HG02610 (cell line): ENCODE measurements around the gene NKIRAS1.
"Not testable (repeated sequence)": the region's sequence is repeated elsewhere in the genome, so short reads cannot be mapped to it uniquely, and the experiment has no call there.

Experiments used
- ATAC-seq: cut with Tn5 transposase; IDR thresholded peaks from one replicate; pipeline ENCODE4 v1.9.1; 2021; ENCODE audit warnings: mild to moderate bottlenecking, moderate library complexity; ENCODE audit not compliant: unreplicated experiment

Gene NKIRAS1

GRCh38 chr3:23911397-23911796, 5.4 kb downstream of the NKIRAS1 start:
- ATAC-seq = no peak

- no peak for ATAC-seq
Measured at GRCh38 chr3:23909341-23909740, 7.4 kb downstream of the NKIRAS1 start.

DNA sequence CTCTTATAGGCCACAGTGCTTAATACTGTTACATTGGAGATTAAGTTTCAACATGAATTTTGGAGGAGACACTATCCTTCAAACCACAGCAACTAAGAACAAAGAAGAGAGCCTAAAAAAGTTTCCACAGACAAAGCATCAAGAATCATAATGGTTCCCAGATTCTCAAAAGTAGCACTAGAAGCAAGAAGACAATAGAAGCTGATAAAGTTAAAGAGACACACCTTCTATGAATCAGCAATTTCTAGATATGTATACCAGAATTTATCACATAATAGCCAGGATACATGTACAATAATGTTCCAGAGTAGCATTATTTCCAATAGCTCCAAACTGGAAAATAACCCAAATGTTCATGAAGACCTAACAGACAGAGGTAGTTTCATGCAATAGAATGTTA, 12.2 kb downstream of the NKIRAS1 start:
- no peak for ATAC-seq

DNA sequence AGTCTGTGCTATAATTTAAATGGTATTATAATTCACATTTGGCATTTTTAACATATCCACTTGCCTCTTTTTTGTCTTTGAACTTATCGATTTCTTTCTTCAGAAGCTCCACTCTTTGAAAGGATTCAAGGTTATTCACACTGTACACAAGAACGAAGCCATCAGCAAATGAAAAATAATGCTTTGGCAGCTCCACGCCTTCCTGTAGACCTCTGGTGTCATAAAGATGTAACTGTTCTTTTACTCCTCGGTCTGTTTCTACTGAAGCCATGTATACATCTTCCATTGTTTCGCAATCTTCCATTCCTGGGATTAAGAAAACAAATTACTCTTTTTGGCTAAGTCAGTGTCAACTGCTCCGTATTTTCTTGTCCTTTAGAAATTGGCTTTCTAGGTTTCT, 16.0 kb downstream of the NKIRAS1 start:
- no peak for ATAC-seq

- no peak for ATAC-seq
Measured at GRCh38 chr3:23895181-23895580, 21.6 kb downstream of the NKIRAS1 start.

DNA sequence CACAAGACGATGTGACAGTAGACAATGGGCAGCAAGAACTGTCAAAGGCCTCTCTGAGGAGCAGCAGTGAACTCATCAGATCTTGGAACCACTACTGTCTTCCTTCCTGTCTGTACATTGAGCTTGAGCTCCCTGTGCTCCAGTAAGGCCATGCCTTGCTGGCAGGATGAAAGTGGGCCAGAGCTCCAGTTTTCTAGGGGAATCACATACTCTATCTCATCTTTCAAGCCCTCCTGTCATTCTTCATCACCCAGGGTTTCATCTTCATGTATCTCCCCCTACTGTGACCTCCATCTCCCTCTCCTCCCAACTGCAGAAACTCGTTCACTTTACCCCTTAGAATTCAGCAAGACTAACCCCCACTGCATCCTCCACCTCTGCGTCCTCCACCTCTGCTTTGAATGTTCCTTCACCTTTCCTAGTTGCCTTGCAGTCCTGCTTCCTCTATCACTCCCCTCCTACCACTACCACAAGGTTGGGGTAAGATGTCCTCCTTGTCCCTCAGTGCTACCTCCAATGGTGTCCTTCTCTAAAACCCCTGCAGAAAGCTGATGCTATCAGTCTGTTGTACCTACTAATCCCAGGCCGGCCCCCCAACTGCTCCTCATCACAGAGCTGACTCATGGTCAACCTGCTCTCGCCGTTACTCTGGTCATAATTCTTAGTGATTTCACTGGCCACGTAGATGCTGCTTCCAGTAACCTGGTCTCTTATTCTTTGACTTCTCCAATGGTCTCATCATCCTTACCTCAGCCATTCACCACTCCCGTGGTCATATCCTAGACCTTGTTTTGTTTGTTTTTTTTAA, 22.3 kb downstream of the NKIRAS1 start:
- ATAC-seq = no peak

- no peak for ATAC-seq
Measured at GRCh38 chr3:23889950-23890349, 26.8 kb downstream of the NKIRAS1 start.

DNA sequence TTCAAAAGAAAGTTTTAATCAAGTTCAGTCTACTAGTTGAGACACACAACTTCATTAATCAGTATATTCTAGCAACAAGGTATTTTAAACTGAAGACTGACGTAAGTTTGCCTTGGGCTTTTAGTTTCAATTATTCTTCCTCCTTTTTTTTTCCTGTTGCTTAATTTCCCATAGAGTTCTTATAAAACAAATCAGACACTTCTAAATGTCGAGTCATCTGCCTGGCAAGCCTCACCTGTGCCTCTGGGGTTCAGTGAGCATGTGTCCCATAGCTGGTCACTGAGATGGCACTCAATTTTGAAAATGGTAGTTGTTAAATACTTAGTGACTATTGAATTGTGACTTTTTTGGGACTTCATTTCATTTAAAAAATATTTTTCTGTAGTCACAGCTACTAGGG, 27.4 kb downstream of the NKIRAS1 start:
- ATAC-seq = no peak

DNA sequence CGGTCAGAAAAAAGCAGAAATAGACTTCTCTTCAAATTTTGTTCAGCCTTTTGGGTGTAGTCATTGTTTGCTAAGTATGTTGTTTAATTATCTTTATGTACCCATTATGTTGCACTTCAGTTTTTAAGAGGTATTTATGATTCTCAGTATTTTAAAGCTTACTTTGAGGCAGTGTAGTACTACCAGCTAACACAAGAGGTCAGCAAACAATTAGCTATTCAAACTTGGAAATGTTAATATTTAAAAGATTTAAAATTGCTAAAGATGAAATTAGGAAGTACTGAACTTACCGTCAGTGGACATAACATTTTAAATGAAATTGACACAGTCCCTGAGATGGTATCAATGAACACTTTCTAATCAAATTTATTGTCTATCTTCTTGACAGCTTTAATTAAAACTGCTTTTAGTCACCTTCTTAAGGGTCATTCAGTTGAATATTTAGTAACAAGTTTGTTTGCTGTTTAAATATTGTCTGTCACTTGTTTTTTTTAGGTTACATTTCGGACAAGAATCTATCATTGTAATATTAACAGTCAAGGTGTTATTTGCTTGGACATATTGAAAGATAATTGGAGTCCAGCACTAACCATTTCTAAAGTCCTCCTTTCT, 28.1 kb downstream of the NKIRAS1 start:
- ATAC-seq = no peak

GRCh38 chr3:23886311-23886710, 30.5 kb downstream of the NKIRAS1 start:
- ATAC-seq = no peak

GRCh38 chr3:23885210-23885609, 31.6 kb downstream of the NKIRAS1 start:
- no peak for ATAC-seq

- no peak for ATAC-seq
Measured at GRCh38 chr3:23884481-23884880, 32.3 kb downstream of the NKIRAS1 start.

- no peak for ATAC-seq
Measured at GRCh38 chr3:23882487-23882918, 34.3 kb downstream of the NKIRAS1 start.

DNA sequence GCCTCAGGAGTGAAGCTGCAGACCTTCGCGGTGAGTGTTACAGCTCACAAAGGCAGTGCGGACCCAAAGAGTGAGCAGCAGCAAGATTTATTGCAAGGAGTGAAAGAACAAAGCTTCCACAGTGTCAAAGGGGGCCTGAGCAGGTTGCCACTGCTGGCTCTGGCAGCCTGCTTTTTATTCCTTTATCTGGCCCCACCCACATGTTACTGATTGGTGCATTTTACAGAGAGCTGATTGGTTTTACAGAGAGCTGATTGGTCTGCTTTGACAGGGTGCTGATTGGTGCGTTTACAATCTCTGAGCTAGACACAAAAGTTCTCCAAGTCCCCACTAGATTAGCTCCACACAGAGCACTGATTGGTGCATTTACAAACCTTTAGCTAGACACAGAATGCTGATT, 34.8 kb downstream of the NKIRAS1 start:
- not testable (repeated sequence) for ATAC-seq

DNA sequence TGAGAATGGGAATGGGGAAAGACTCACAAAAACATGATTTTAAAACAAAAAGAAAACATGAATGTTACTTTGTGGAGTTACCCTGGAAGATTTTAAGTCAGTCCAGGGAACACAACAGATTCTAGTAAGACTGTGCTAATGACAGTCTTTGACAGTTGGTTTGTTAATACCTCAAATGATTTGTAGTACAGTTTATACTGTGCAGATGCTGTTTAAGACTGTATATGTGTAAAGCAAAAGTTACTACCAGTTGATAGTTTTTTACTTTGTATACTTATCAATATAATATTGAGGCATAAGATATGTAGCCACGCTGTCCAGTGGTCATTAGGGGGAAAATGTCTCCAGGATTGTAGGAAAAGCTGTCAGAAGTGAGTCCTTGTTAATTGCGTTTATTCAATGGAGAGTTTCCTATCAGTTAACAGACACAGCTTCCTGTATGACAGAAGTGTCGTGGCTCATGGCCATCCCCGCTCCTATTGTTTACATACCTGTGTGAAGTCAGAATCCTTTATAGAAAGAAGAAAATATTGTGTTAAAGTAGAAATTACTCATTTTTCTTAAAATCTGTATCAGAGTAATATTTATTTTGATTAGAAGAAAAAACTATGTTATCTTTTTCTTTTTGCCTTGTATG, 36.0 kb downstream of the NKIRAS1 start:
- ATAC-seq = no peak

- no peak for ATAC-seq
Measured at GRCh38 chr3:23879485-23879884, 37.3 kb downstream of the NKIRAS1 start.

GRCh38 chr3:23877329-23877980, 39.3 kb downstream of the NKIRAS1 start:
- no peak for ATAC-seq

DNA sequence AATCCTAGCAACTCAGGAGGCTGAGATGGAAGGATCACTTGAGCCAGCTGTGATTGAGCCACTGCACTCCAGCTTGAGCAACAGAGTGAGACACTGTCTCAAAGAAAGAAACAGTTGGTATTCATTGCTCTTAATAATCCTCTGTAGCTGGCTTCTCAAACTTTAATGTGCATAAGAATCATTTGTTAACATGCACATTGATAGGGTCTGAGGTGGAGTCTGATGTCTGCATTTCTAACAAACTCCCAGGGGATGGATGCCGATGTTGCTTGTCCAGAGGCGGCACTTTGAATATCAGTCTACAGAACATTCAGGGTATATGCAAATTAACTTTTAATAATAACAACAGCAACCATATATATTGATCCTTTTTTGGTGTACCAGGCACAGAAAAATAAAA, 39.9 kb downstream of the NKIRAS1 start:
- no peak for ATAC-seq

DNA sequence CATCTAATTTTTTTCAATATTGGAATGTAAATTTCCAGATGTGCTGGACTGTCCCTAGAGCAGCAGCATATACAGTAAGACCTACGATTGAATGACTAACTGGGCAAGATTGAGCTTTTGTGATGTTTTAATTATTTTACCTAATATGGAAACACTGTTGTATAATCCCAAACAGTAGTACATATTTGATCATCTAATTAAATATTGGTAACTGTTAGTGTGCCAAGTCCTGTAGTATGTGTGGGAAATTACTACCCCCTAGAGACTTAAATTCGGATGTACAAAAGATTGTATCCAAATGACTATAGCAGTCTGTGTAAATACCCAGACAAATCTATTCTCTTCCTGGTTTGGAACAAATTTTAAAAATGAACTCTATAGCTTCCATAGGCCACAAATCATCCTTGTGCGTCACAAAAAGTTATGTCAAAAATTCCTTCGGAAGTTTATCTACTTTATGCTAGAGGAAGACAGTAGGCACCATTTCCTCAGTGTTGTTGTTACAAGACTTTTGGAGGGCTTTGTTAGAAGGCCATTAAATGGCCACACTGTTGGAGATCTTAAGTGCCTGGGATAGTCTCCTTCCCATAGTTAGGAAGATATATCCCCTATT, 41.6 kb downstream of the NKIRAS1 start:
- ATAC-seq = no peak

DNA sequence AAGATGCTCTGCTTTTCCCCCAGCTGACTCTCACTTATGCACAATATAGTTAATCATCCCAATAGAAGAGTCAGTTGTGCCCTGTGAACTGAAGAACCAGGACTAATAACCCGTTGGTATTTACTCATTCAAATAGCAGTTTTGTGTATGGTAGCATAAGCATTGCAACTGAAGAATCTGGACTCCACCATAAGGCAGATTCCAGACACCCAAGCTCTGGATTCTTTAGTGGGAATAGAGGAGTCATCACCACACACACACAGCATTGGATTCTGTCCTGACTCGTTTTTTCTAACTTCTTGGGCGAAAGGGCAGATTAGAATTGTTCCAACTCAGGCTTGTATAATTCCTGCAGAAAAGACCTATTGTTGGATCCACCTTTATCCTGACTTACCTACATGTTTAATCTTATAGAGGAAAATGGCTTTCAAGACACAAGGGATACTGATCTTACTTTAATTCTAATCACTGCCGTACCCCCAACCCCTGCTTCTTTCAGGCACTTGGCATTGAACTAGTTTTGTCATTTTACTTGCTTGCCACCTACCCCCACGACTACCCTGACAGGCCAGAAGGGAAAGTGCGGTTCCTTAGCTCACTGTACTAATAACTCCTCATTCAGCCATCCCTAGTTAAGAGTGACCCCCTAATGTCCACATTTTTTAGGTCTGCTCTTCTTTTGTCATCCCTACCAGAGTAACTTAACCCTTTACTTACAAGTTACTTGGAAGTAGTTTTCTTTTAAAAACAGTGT, 42.3 kb downstream of the NKIRAS1 start:
- no peak for ATAC-seq
